IMR-90 (cell line): ENCODE results near the gene ATP1B4. TPM values are rescaled to one million over a fixed set of nuclear protein-coding genes. Genes with fewer than 3 reads are reported as not detected.

ENCODE experiments used
- ATAC-seq: fragments of 200-7000 bp; cut with Tn5 transposase; 2 replicates; pipeline ENCODE4 v1.9.1; 2020; ENCODE audit warnings: low read depth, mild to moderate bottlenecking, moderate library complexity
- BruUV-seq: library from RNA; stranded (reverse); fragments of 400-500 nt; replicated peaks from 2 replicates; lab custom pipeline; 2021; lab: Mats Ljungman, UMichigan
- CTCF ChIA-PET: fragments of 300-600 bp; formaldehyde crosslinking; extraction: SDS; loops from one replicate; lab custom pipeline; 2021; ENCODE audit warnings: antibody characterized with exemption; lab: Yijun Ruan, JAX
- POLR2A ChIA-PET: fragments of 300-600 bp; sonication (Branson Sonifier 250); formaldehyde crosslinking; loops from one replicate; lab custom pipeline; 2022; ENCODE audit warnings: antibody characterized with exemption; ENCODE audit not compliant: unreplicated experiment; lab: Charles Lee
- DNase-seq: peaks from one replicate; pipeline ENCODE4 v3.0.0; 2013
- H2AFZ ChIP-seq: replicated peaks from 2 replicates; pipeline ENCODE3; 2013; ENCODE audit warnings: low read length, mild to moderate bottlenecking; ENCODE audit not compliant: poor library complexity
- H2AK5ac ChIP-seq: 2 replicates; pipeline ENCODE4 v1.6.1; 2013; ENCODE audit warnings: low read depth, low read length, inconsistent platforms
- H2AK9ac ChIP-seq: replicated peaks from 2 replicates; pipeline ENCODE3; 2013; ENCODE audit warnings: mild to moderate bottlenecking, low read depth, low read length, moderate library complexity; ENCODE audit not compliant: poor library complexity
- H2BK120ac ChIP-seq: 2 replicates; pipeline ENCODE4 v1.6.1; 2013; ENCODE audit warnings: low read depth, low read length, inconsistent platforms
- H2BK15ac ChIP-seq: 3 replicates; pipeline ENCODE4 v1.6.1; 2013; ENCODE audit warnings: low read depth, low read length, inconsistent platforms
- H2BK20ac ChIP-seq: 2 replicates; pipeline ENCODE4 v1.6.1; 2013; ENCODE audit warnings: low read depth, mild to moderate bottlenecking, inconsistent platforms, low read length, moderate library complexity
- H2BK5ac ChIP-seq: 2 replicates; pipeline ENCODE4 v1.6.1; 2013; ENCODE audit warnings: mild to moderate bottlenecking, low read depth, low read length, inconsistent platforms; ENCODE audit not compliant: poor library complexity, severe bottlenecking
- H3K14ac ChIP-seq: replicated peaks from 2 replicates; pipeline ENCODE4 v1.6.1; 2013; ENCODE audit warnings: low read depth, low read length, inconsistent platforms
- H3K18ac ChIP-seq: 2 replicates; pipeline ENCODE4 v1.6.1; 2013; ENCODE audit warnings: low read depth, low read length, control low read depth
- H3K23ac ChIP-seq: 2 replicates; pipeline ENCODE4 v1.6.1; 2013; ENCODE audit warnings: low read depth, low read length, inconsistent platforms
- H3K27ac ChIP-seq: 2 replicates; pipeline ENCODE4 v1.5.1; 2013; ENCODE audit warnings: mild to moderate bottlenecking, control low read depth, low read length; ENCODE audit not compliant: insufficient read depth
- H3K27me3 ChIP-seq: 2 replicates; pipeline ENCODE4 v1.6.1; 2013; ENCODE audit warnings: low read length; ENCODE audit not compliant: control insufficient read depth, insufficient read depth
- H3K36me3 ChIP-seq: 2 replicates; pipeline ENCODE4 v1.6.1; 2013; ENCODE audit warnings: low read length, mixed read lengths; ENCODE audit not compliant: control insufficient read depth, insufficient read depth
- H3K4ac ChIP-seq: 2 replicates; pipeline ENCODE4 v1.6.1; 2013; ENCODE audit warnings: low read depth, low read length, inconsistent platforms
- H3K4me1 ChIP-seq: 2 replicates; pipeline ENCODE4 v1.6.1; 2013; ENCODE audit warnings: low read length, mixed read lengths; ENCODE audit not compliant: control insufficient read depth, insufficient read depth
- H3K4me2 ChIP-seq: 2 replicates; pipeline ENCODE4 v1.6.1; 2013; ENCODE audit warnings: low read depth, mild to moderate bottlenecking, control low read depth, low read length, moderate library complexity
- H3K4me3 ChIP-seq: 2 replicates; pipeline ENCODE4 v1.5.1; 2013; ENCODE audit warnings: low read depth, mild to moderate bottlenecking, control low read depth, low read length, moderate library complexity; ENCODE audit not compliant: insufficient read depth
- H3K56ac ChIP-seq: 2 replicates; pipeline ENCODE4 v1.6.1; 2013; ENCODE audit warnings: low read length, inconsistent platforms; ENCODE audit not compliant: insufficient read depth; ENCODE audit errors: extremely low read depth
- H3K79me1 ChIP-seq, 2 experiments: 2 replicates each; pipeline ENCODE4 v1.6.1; 2013; ENCODE audit warnings: low read length in 2 of 2, inconsistent platforms in 1 of 2, low read depth in 1 of 2
- H3K9ac ChIP-seq: 2 replicates; pipeline ENCODE4 v1.6.1; 2013; ENCODE audit warnings: low read depth, low read length, control low read depth
- H3K9me1 ChIP-seq: 2 replicates; pipeline ENCODE4 v1.6.1; 2013; ENCODE audit warnings: low read length, inconsistent platforms; ENCODE audit not compliant: insufficient read depth
- H3K9me3 ChIP-seq: 2 replicates; pipeline ENCODE4 v1.6.1; 2013; ENCODE audit warnings: low read length; ENCODE audit not compliant: control insufficient read depth, insufficient read depth
- H4K20me1 ChIP-seq: 2 replicates; pipeline ENCODE4 v1.6.1; 2013; ENCODE audit warnings: low read length, inconsistent platforms; ENCODE audit not compliant: insufficient read depth
- H4K5ac ChIP-seq: 2 replicates; pipeline ENCODE4 v1.6.1; 2013; ENCODE audit warnings: mild to moderate bottlenecking, low read depth, low read length, control low read depth
- H4K8ac ChIP-seq, 2 experiments: 2 replicates each; pipeline ENCODE4 v1.6.1; 2013; ENCODE audit warnings: low read depth in 2 of 2, low read length in 2 of 2, control low read depth in 1 of 2, inconsistent platforms in 1 of 2
- H4K91ac ChIP-seq: 2 replicates; pipeline ENCODE4 v1.6.1; 2013; ENCODE audit warnings: low read depth, low read length, inconsistent platforms; ENCODE audit not compliant: insufficient read depth
- BHLHE40 ChIP-seq: fragments of 150-350 bp; IDR thresholded peaks from 2 replicates; pipeline ENCODE4 v1.6.1; 2016; ENCODE audit warnings: mild to moderate bottlenecking, low read depth, low read length
- CEBPB ChIP-seq: IDR thresholded peaks from 2 replicates; pipeline ENCODE4 v1.6.1; 2012; ENCODE audit warnings: low read depth, low read length, improper control_type of control experiment
- CTCF ChIP-seq: conservative IDR thresholded peaks from 2 replicates; pipeline ENCODE4 v1.5.1; 2012; ENCODE audit warnings: mild to moderate bottlenecking, low read depth, low read length, improper control_type of control experiment
- ELK1 ChIP-seq: fragments of 150-350 bp; IDR thresholded peaks from 2 replicates; pipeline ENCODE4 v1.6.1; 2016; ENCODE audit warnings: low read depth, mild to moderate bottlenecking, low read length, moderate library complexity, borderline replicate concordance
- MXI1 ChIP-seq: IDR thresholded peaks from 2 replicates; pipeline ENCODE4 v1.6.1; 2012; ENCODE audit warnings: low read depth, mild to moderate bottlenecking, low read length, moderate library complexity, borderline replicate concordance
- WGBS, 2 experiments: methylation state at CpG; one replicate each; pipeline versions ENCODE4 v1.1.5 to v1.1.7; 2013; ENCODE audit warnings: missing lambda C conversion rate in 2 of 2; ENCODE audit not compliant: insufficient read length in 1 of 2; ENCODE audit errors: extremely low coverage in 2 of 2; 5-methylcytosine and 5-hydroxymethylcytosine counted together
- dilution Hi-C: fragments of 300-500 bp; cut with HindIII; formaldehyde crosslinking; loops from one replicate; pipeline ENCODE4 v1.14.3; 2018; ENCODE audit warnings: low sequenced_read_pairs; ENCODE audit not compliant: unreplicated experiment
- in situ Hi-C: fragments of 300-500 bp; cut with MboI; formaldehyde crosslinking; loops from 3 replicates; pipeline ENCODE4 v1.14.3; 2019; ENCODE audit warnings: low sequenced_read_pairs, inconsistent platforms, mixed read lengths
- intact Hi-C: fragments of 100-400 bp; cut with micrococcal nuclease; formaldehyde crosslinking; loops from 2 replicates; pipeline ENCODE4 v1.10.0; 2022
- polyA plus RNA-seq, 3 experiments: library from polyadenylated mRNA; depleted of rRNA; stranded (reverse); fragments of >200 nt; gene quantifications; 2 replicates each; pipeline ENCODE4 v1.2.3, GENCODE V29; 2012; ENCODE audit warnings: low replicate concordance in 1 of 3
- total RNA-seq: library from RNA; depleted of rRNA; stranded (reverse); fragments of >200 nt; gene quantifications from 2 replicates; pipeline ENCODE4 v1.2.3, GENCODE V29; 2012; rRNA removed

The ATP1B4 gene
- total and polyA plus RNA-seq, 2 of the 4 experiments (the other 2 are of a cell fraction): not detected

GRCh38 chrX:120429776-120430540 lies 68.1 kb downstream of the ATP1B4 start:
- no peak for TF ChIP-seq CEBPB
- no peak for TF ChIP-seq MXI1
- TF ChIP-seq ELK1: no peak
- TF ChIP-seq CTCF: no peak
- TF ChIP-seq BHLHE40: no peak
- Histone ChIP-seq H3K18ac (no peak overlapping the region), H3K9me3 (no peaks in the 10 kb centered on the region), H3K9me1 (no peaks in the 10 kb centered on the region), H2BK15ac (no peak overlapping the region), H2AK5ac (no peak overlapping the region), H3K14ac (no peak overlapping the region), H3K9ac (no peak overlapping the region), H4K20me1 (no peaks in the 10 kb centered on the region), H4K8ac (no peak overlapping the region), H2BK5ac (no peak overlapping the region), H3K4ac (no peak overlapping the region), H4K91ac (no peak overlapping the region), H2BK20ac (no peak overlapping the region), H3K79me1 (no peaks in the 10 kb centered on the region), H3K27ac (no peak overlapping the region), H2AK9ac (no peak overlapping the region), H3K4me2 (no peak overlapping the region), H4K5ac (no peak overlapping the region), H2AFZ (no peak overlapping the region), H3K4me1 (peaks cover 1% of the 10 kb centered on the region; the same call in 1 of the 2 replicates), H3K4me3 (no peak overlapping the region), H2BK120ac (no peak overlapping the region), H3K27me3 (no peaks in the 10 kb centered on the region), H3K56ac (no peak overlapping the region), H3K23ac (no peak overlapping the region), H3K36me3 (no peaks in the 10 kb centered on the region)
- ATAC-seq (no peak), DNase-seq (no peak)
- in situ Hi-C loops (no loop called here), intact Hi-C loops (loop anchor here (1.0 kb wide), 1 partner anchor 24 kb away; no protein-coding TSS in a partner anchor), dilution Hi-C loops (no loop called here)
- WGBS, 2 experiments: no CpG with 5 or more reads among the region's 2 CpGs
- no TSS peak for BruUV-seq
- CTCF ChIA-PET: no interaction called here
- POLR2A ChIA-PET: no interaction called here

Other genes with a start within 250 kb of the ATP1B4 start
- not detected in 2 replicates for gene RHOXF1, start 246.2 kb upstream of the ATP1B4 start, total RNA-seq
- not detected in 2 replicates for gene RHOXF1, start 246.2 kb upstream of the ATP1B4 start, polyA plus RNA-seq (2012; rRNA removed)
- not detected in 2 replicates for gene RHOXF2, start 203.5 kb upstream of the ATP1B4 start, total RNA-seq
- not detected in 2 replicates for gene RHOXF2, start 203.5 kb upstream of the ATP1B4 start, polyA plus RNA-seq (2012; rRNA removed)
- 16.3 and 20.8 TPM in 2 replicates for gene ZBTB33, start 111.3 kb upstream of the ATP1B4 start, total RNA-seq
- gene ZBTB33, start 111.3 kb upstream of the ATP1B4 start, polyA plus RNA-seq (2012; rRNA removed): 2.0 and 3.3 TPM in 2 replicates
- gene TMEM255A, start 50.6 kb upstream of the ATP1B4 start, total RNA-seq: not detected in 2 replicates
- gene TMEM255A, start 50.6 kb upstream of the ATP1B4 start, polyA plus RNA-seq (2012; rRNA removed): 0.03 TPM in 1 of 2 replicates, not detected in the other
- 114 and 129 TPM in 2 replicates for gene LAMP2, start 107.2 kb downstream of the ATP1B4 start, total RNA-seq
- 71.8 and 78.1 TPM in 2 replicates for gene LAMP2, start 107.2 kb downstream of the ATP1B4 start, polyA plus RNA-seq (2012; rRNA removed)
- 19.4 and 33.1 TPM in 2 replicates for gene CUL4B, start 198.9 kb downstream of the ATP1B4 start, total RNA-seq
- gene CUL4B, start 198.9 kb downstream of the ATP1B4 start, polyA plus RNA-seq (2012; rRNA removed): 21.1 and 30.9 TPM in 2 replicates
- gene MCTS1, start 242.0 kb downstream of the ATP1B4 start, total RNA-seq: 36.9 and 48.6 TPM in 2 replicates
- 45.8 and 52.8 TPM in 2 replicates for gene MCTS1, start 242.0 kb downstream of the ATP1B4 start, polyA plus RNA-seq (2012; rRNA removed)